ENCODE results near the gene MELK. TPM values are rescaled to one million over a fixed set of nuclear protein-coding genes. Genes with fewer than 3 reads are reported as not detected.

MELK gene
- total RNA-seq, 6 experiments from 2014 or later, result 0.39 to 5.3 (median 1.6) TPM; not detected in 1

- intact Hi-C loops (cut with DNase I), result no loop called here
- no peaks in the 10 kb centered on the region for H3K9me3 ChIP-seq
- TF ChIP-seq POLR2A (IDR thresholded peaks at IDR 0.05), result no peak
- TF ChIP-seq CTCF (IDR thresholded peaks at IDR 0.05), result no peak
- H3K36me3 ChIP-seq, result no peaks in the 10 kb centered on the region
- DNase-seq (no peak), ATAC-seq (no peak)
- WGBS (ENCODE audit: insufficient coverage, low coverage, low lambda C conversion rate, missing lambda C conversion rate), result 64% methylated on average over 2 of the region's 2 CpGs
- peaks cover 0 to 2% (median 0%) of the 10 kb centered on the region in 4 donors for H3K4me1 ChIP-seq
- no peaks in the 10 kb centered on the region for H3K27me3 ChIP-seq
- H3K27ac ChIP-seq, result no peak overlapping the region
- no peak overlapping the region for H3K4me3 ChIP-seq
Measured at GRCh38 chr9:36575411-36575882, 2.8 kb downstream of the MELK start.

GRCh38 chr9:36576866-36577265 lies 4.2 kb downstream of the MELK start:
- intact Hi-C loops (cut with DNase I), result no loop called here
- no peaks in the 10 kb centered on the region for H3K9me3 ChIP-seq
- TF ChIP-seq POLR2A (IDR thresholded peaks at IDR 0.05), result no peak
- no peak for TF ChIP-seq CTCF (IDR thresholded peaks at IDR 0.05)
- DNase-seq (no peak), ATAC-seq (no peak)
- H3K4me3 ChIP-seq, result no peak overlapping the region
- no peaks in the 10 kb centered on the region for H3K36me3 ChIP-seq
- 97% methylated on average over 3 of the region's 3 CpGs for WGBS (ENCODE audit: insufficient coverage, low coverage, low lambda C conversion rate, missing lambda C conversion rate)
- no peak overlapping the region for H3K27ac ChIP-seq
- H3K27me3 ChIP-seq, result no peaks in the 10 kb centered on the region
- peaks cover 0 to 2% (median 0%) of the 10 kb centered on the region in 4 donors for H3K4me1 ChIP-seq

- ATAC-seq (no peak), DNase-seq (no peak)
- Histone ChIP-seq H3K36me3 (no peaks in the 10 kb centered on the region), H3K27ac (no peak overlapping the region), H3K4me3 (no peak overlapping the region), H3K4me1 (no peaks in the 10 kb centered on the region), H3K27me3 (no peaks in the 10 kb centered on the region), H3K9me3 (no peaks in the 10 kb centered on the region)
- TF ChIP-seq POLR2A (IDR thresholded peaks at IDR 0.05) (no peak), CTCF (IDR thresholded peaks at IDR 0.05) (no peak)
- intact Hi-C loops (cut with DNase I), result no loop called here
- 95% methylated on average over 7 of the region's 7 CpGs for WGBS (ENCODE audit: insufficient coverage, low coverage, low lambda C conversion rate, missing lambda C conversion rate)
Measured at GRCh38 chr9:36584620-36585460, 12.1 kb downstream of the MELK start.

- ATAC-seq (no peak), DNase-seq (no peak)
- Histone ChIP-seq H3K9me3 (no peaks in the 10 kb centered on the region), H3K27ac (no peak overlapping the region), H3K4me3 (no peak overlapping the region), H3K4me1 (no peaks in the 10 kb centered on the region), H3K27me3 (no peaks in the 10 kb centered on the region), H3K36me3 (no peaks in the 10 kb centered on the region)
- intact Hi-C loops (cut with DNase I), result no loop called here
- TF ChIP-seq CTCF (IDR thresholded peaks at IDR 0.05) (no peak), POLR2A (IDR thresholded peaks at IDR 0.05) (no peak)
- 100% methylated on average over 1 of the region's 1 CpG for WGBS (ENCODE audit: insufficient coverage, low coverage, low lambda C conversion rate, missing lambda C conversion rate)
Measured at GRCh38 chr9:36590231-36590630, 17.5 kb downstream of the MELK start.
